Kidney (tissue), 14 donors: ENCODE results near the gene SCAMP2. TPM values are rescaled to one million over a fixed set of nuclear protein-coding genes. Genes with fewer than 3 reads are reported as not detected.

Experiments
- DNase-seq, 5 donors: peaks; one replicate each; pipeline ENCODE4 v3.0.0-alpha.2; 2013 to 2020
- FAIRE-seq: peaks from 2 replicates; lab custom pipeline; 2012; peaks lifted over from hg19 to GRCh38; lab: Jason Lieb, UNC
- H3K27ac ChIP-seq, 2 donors: one replicate each; pipeline ENCODE4 v1.7.0; 2013; ENCODE audit warnings: low read depth in 2 of 2, low read length in 2 of 2, inconsistent platforms in 1 of 2
- H3K27me3 ChIP-seq: one replicate; pipeline ENCODE4 v1.7.1; 2013; ENCODE audit warnings: low read length, inconsistent platforms; ENCODE audit not compliant: control insufficient read depth, insufficient read depth
- H3K36me3 ChIP-seq, 3 donors: one replicate each; pipeline versions ENCODE4 v1.7.0 to v1.7.1; 2013; ENCODE audit warnings: low read length in 3 of 3, control low read depth in 1 of 3, inconsistent platforms in 1 of 3; ENCODE audit not compliant: insufficient read depth in 3 of 3, control insufficient read depth in 2 of 3
- H3K4me1 ChIP-seq, 3 donors: one replicate each; pipeline versions ENCODE4 v1.7.0 to v1.7.1; 2013; ENCODE audit warnings: low read length in 3 of 3, inconsistent platforms in 1 of 3, low read depth in 1 of 3; ENCODE audit not compliant: control insufficient read depth in 2 of 3, insufficient read depth in 2 of 3
- H3K4me3 ChIP-seq, 3 donors: one replicate each; pipeline versions ENCODE4 v1.7.0 to v1.8.1; 2013; ENCODE audit warnings: low read length in 3 of 3, control low read depth in 1 of 3, inconsistent platforms in 1 of 3
- H3K9ac ChIP-seq, 3 donors: one replicate each; pipeline versions ENCODE4 v1.7.0 to v1.7.1; 2013; ENCODE audit warnings: low read length in 3 of 3, control low read depth in 1 of 3, inconsistent platforms in 1 of 3
- H3K9me3 ChIP-seq, 3 donors: one replicate each; pipeline versions ENCODE4 v1.7.0 to v1.7.1; 2013; ENCODE audit warnings: low read length in 3 of 3, control low read depth in 1 of 3, inconsistent platforms in 1 of 3; ENCODE audit not compliant: control insufficient read depth in 2 of 3, insufficient read depth in 1 of 3
- intact Hi-C: fragments of 100-400 bp; cut with DNase I; formaldehyde crosslinking; loops from one replicate; pipeline ENCODE4 v1.11.1; 2022
- polyA plus RNA-seq: library from polyadenylated mRNA; stranded (reverse); fragments of 350-450 nt; fragmentation: Illumina TruSeq; extraction: RNeasy Lipid Tissue Mini Kit (QIAGEN cat#74804); gene quantifications from one replicate; pipeline ENCODE4 v1.2.3, GENCODE V29; 2014; ENCODE audit warnings: low read depth, low replicate concordance; ENCODE audit not compliant: insufficient read depth
- total RNA-seq: library from RNA; stranded (reverse); fragmentation: NEBNext Ultra II Directional; extraction: Animal tissue kit (Norgen Biotek cat#: 25700); gene quantifications from one replicate; pipeline ENCODE4 v1.2.1, GENCODE V29; 2021
- TF ChIP-seq, protein P1 (sequence below): IDR thresholded peaks from 3 replicates; pipeline ENCODE4 v1.5.1; 2012; ENCODE audit warnings: mild to moderate bottlenecking, moderate library complexity, borderline replicate concordance; ENCODE audit not compliant: insufficient read depth; ENCODE audit errors: extremely low read depth
- donor health status: control.
- donor health status: control.
- donor health status: control.
- donor health status: control.
- donor health status: control.
- donor health status: DM: yes; HTN: yes; CAD: no.
- donor health status: Normal renal cell carcinoma (clear cell type).

SCAMP2 gene
- total and polyA plus RNA-seq, 2 donors from 2014 or later, result 87.9 to 102 TPM

DNA sequence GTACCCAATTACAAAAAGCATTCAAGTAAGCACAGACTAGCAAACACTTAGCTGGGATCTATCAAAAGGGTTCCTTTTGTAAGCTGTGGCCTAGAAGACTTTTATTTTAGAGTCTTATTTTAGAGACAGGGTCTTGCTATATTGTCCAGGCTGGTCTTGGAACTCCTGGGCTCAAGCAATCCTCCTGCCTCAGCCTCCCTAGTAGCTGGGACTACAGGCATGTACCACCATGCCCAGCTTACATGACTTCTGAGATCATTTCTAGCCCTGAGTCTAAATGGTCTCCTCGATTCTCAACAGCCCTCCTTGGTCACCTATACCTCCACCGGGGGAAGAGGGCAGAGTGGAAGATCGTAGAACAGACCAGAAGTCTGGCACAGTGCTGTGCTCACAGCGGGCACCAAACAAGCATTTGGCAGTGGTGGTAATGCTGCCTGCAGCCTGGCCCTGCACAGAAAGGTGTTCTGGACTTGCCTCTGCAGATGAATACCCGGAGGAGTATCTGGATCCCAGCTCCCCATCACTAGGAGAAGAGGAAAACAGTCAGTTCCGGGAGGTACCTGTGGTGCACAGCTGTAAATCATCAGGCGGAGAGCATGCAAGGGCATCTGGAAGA, 31.1 kb upstream of the SCAMP2 start:
- Histone ChIP-seq H3K27ac (no peak overlapping the region), H3K4me1 (peaks cover 3 to 23% (median 9%) of the 10 kb centered on the region in 3 donors), H3K9me3 (no peaks in the 10 kb centered on the region), H3K4me3 (no peak overlapping the region), H3K27me3 (no peaks in the 10 kb centered on the region), H3K9ac (no peak overlapping the region), H3K36me3 (peaks cover 3 to 33% (median 30%) of the 10 kb centered on the region in 3 donors)
- FAIRE-seq, result no peak
- DNase-seq, result no peak
- TF ChIP-seq, protein P1, sequence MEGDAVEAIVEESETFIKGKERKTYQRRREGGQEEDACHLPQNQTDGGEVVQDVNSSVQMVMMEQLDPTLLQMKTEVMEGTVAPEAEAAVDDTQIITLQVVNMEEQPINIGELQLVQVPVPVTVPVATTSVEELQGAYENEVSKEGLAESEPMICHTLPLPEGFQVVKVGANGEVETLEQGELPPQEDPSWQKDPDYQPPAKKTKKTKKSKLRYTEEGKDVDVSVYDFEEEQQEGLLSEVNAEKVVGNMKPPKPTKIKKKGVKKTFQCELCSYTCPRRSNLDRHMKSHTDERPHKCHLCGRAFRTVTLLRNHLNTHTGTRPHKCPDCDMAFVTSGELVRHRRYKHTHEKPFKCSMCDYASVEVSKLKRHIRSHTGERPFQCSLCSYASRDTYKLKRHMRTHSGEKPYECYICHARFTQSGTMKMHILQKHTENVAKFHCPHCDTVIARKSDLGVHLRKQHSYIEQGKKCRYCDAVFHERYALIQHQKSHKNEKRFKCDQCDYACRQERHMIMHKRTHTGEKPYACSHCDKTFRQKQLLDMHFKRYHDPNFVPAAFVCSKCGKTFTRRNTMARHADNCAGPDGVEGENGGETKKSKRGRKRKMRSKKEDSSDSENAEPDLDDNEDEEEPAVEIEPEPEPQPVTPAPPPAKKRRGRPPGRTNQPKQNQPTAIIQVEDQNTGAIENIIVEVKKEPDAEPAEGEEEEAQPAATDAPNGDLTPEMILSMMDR, result no peak
- intact Hi-C loops, result no loop called here

- Histone ChIP-seq H3K4me1 (peaks cover 3 to 23% (median 9%) of the 10 kb centered on the region in 3 donors), H3K27me3 (no peaks in the 10 kb centered on the region), H3K27ac (no peak overlapping the region), H3K4me3 (no peak overlapping the region), H3K36me3 (peaks cover 3 to 33% (median 30%) of the 10 kb centered on the region in 3 donors), H3K9ac (no peak overlapping the region), H3K9me3 (no peaks in the 10 kb centered on the region)
- TF ChIP-seq, protein P1, result no peak
- FAIRE-seq (no peak), DNase-seq (no peak)
- intact Hi-C loops, result no loop called here
Measured at GRCh38 chr15:74903676-74904075, 30.5 kb upstream of the SCAMP2 start.

GRCh38 chr15:74902295-74903075, 29.3 kb upstream of the SCAMP2 start:
- DNase-seq (no peak), FAIRE-seq (no peak)
- intact Hi-C loops, result no loop called here
- TF ChIP-seq, protein P1, result no peak
- peaks cover 3 to 22% (median 6%) of the 10 kb centered on the region in 3 donors for H3K4me1 ChIP-seq
- no peak overlapping the region for H3K9ac ChIP-seq
- no peak overlapping the region for H3K27ac ChIP-seq
- H3K4me3 ChIP-seq, result no peak overlapping the region
- H3K9me3 ChIP-seq, result no peaks in the 10 kb centered on the region
- no peaks in the 10 kb centered on the region for H3K27me3 ChIP-seq
- H3K36me3 ChIP-seq, result peaks cover 3 to 33% (median 30%) of the 10 kb centered on the region in 3 donors
